A673 (cell line): ENCODE measurements around the gene PPBP. TPM values are rescaled to one million over a fixed set of nuclear protein-coding genes. Genes with fewer than 3 reads are reported as not detected.

ENCODE experiments used
- BruUV-seq: library from RNA; stranded (reverse); fragments of 400-500 nt; replicated peaks from 2 replicates; lab custom pipeline; 2021; lab: Mats Ljungman, UMichigan
- CTCF ChIA-PET: fragments of 300-600 bp; sonication (Branson Sonifier 250); formaldehyde crosslinking; loops from one replicate; lab custom pipeline; 2022; ENCODE audit warnings: antibody characterized with exemption; lab: Charles Lee
- POLR2A ChIA-PET: fragments of 300-600 bp; sonication (Branson Sonifier 250); formaldehyde crosslinking; loops from one replicate; lab custom pipeline; 2022; ENCODE audit warnings: antibody characterized with exemption; ENCODE audit not compliant: low non-redundant PET; lab: Charles Lee
- DNase-seq: peaks from one replicate; pipeline ENCODE4 v3.0.0-alpha.2; 2015; ENCODE audit warnings: low spot score
- H3K27ac ChIP-seq: fragments of 200-600 bp; sonication (generic); 2 replicates; pipeline ENCODE4 v1.5.1; 2016; ENCODE audit warnings: mixed run types, low read depth, mild to moderate bottlenecking, mixed read lengths, antibody characterized with exemption, low read length; ENCODE audit not compliant: poor library complexity, severe bottlenecking
- H3K27me3 ChIP-seq: fragments of 200-600 bp; sonication (generic); replicated peaks from 2 replicates; pipeline ENCODE4 v1.6.1; 2017; ENCODE audit warnings: mixed run types, low read depth, mild to moderate bottlenecking, mixed read lengths, antibody characterized with exemption, low read length; ENCODE audit not compliant: insufficient read depth, poor library complexity
- H3K36me3 ChIP-seq: fragments of 200-600 bp; sonication (generic); 2 replicates; pipeline ENCODE4 v1.6.1; 2016; ENCODE audit warnings: mixed run types, mild to moderate bottlenecking, mixed read lengths, antibody characterized with exemption, low read length; ENCODE audit not compliant: insufficient read depth, poor library complexity, severe bottlenecking
- H3K4me1 ChIP-seq: fragments of 200-600 bp; sonication (generic); 2 replicates; pipeline ENCODE4 v1.6.1; 2017; ENCODE audit warnings: mixed run types, mild to moderate bottlenecking, mixed read lengths, antibody characterized with exemption, low read length; ENCODE audit not compliant: insufficient read depth, poor library complexity, severe bottlenecking
- H3K4me3 ChIP-seq: fragments of 200-600 bp; sonication (generic); 2 replicates; pipeline ENCODE4 v1.5.1; 2016; ENCODE audit warnings: low read depth, mixed run types, mild to moderate bottlenecking, mixed read lengths, low read length; ENCODE audit not compliant: poor library complexity, severe bottlenecking
- H3K9me3 ChIP-seq: fragments of 200-600 bp; sonication (generic); 2 replicates; pipeline ENCODE4 v1.6.1; 2016; ENCODE audit warnings: mixed run types, low read depth, mild to moderate bottlenecking, mixed read lengths, antibody characterized with exemption, low read length; ENCODE audit not compliant: poor library complexity, severe bottlenecking
- CTCF ChIP-seq: fragments of 300-800, 200-600 bp; sonication (generic); conservative IDR thresholded peaks from 2 replicates; pipeline ENCODE4 v1.5.1; 2017; ENCODE audit warnings: low read depth, mild to moderate bottlenecking, antibody characterized with exemption, low read length, moderate library complexity, mixed read lengths
- EZH2 ChIP-seq: fragments of 200-600 bp; sonication (generic); IDR thresholded peaks from 2 replicates; pipeline ENCODE4 v1.6.1; 2017; ENCODE audit warnings: borderline replicate concordance, low read depth, mild to moderate bottlenecking, mixed read lengths, antibody characterized with exemption, low read length; ENCODE audit not compliant: poor library complexity, severe bottlenecking
- intact Hi-C: fragments of 100-400 bp; cut with micrococcal nuclease; formaldehyde crosslinking; loops from one replicate; pipeline ENCODE4 v1.10.0; 2022; ENCODE audit not compliant: unreplicated experiment
- total RNA-seq: library from RNA; stranded (reverse); gene quantifications from 2 replicates; pipeline ENCODE4 v1.2.3, GENCODE V29; 2021

PPBP gene
- total RNA-seq, 1 experiment from 2014 or later = not detected

- H3K4me1 ChIP-seq = no peaks in the 10 kb centered on the region
- CTCF ChIA-PET = no interaction called here
- no peak for TF ChIP-seq CTCF
- no peak for TF ChIP-seq EZH2
- no TSS peak for BruUV-seq
- POLR2A ChIA-PET = no interaction called here
- no peak overlapping the region for H3K27ac ChIP-seq
- no peak overlapping the region for H3K4me3 ChIP-seq
- H3K36me3 ChIP-seq = no peaks in the 10 kb centered on the region
- intact Hi-C loops = no loop called here
- H3K27me3 ChIP-seq = no peaks in the 10 kb centered on the region
- no peak for DNase-seq
- H3K9me3 ChIP-seq = no peaks in the 10 kb centered on the region
These were observed 24.1 kb upstream of the PPBP start for GRCh38 chr4:74012130-74012529.

- POLR2A ChIA-PET = no interaction called here
- H3K4me1 ChIP-seq = no peaks in the 10 kb centered on the region
- intact Hi-C loops = no loop called here
- CTCF ChIA-PET = no interaction called here
- H3K36me3 ChIP-seq = no peaks in the 10 kb centered on the region
- no peak for DNase-seq
- no peaks in the 10 kb centered on the region for H3K27me3 ChIP-seq
- no peaks in the 10 kb centered on the region for H3K9me3 ChIP-seq
- H3K27ac ChIP-seq = no peak overlapping the region
- no peak overlapping the region for H3K4me3 ChIP-seq
- TF ChIP-seq EZH2 (no peak), CTCF (no peak)
- BruUV-seq = no TSS peak
These were observed 21.3 kb upstream of the PPBP start for GRCh38 chr4:74009307-74009706.

- TF ChIP-seq CTCF (no peak), EZH2 (no peak)
- ChIA-PET CTCF (no interaction called here), POLR2A (no interaction called here)
- Histone ChIP-seq H3K27me3 (no peaks in the 10 kb centered on the region), H3K9me3 (no peaks in the 10 kb centered on the region), H3K4me1 (no peaks in the 10 kb centered on the region), H3K27ac (no peak overlapping the region), H3K4me3 (no peak overlapping the region), H3K36me3 (no peaks in the 10 kb centered on the region)
- no TSS peak for BruUV-seq
- intact Hi-C loops = no loop called here
- no peak for DNase-seq
These were observed 18.1 kb upstream of the PPBP start for GRCh38 chr4:74006009-74006476.
